HG03520 (cell line): ENCODE measurements around the gene TIAM2.
"Not testable (repeated sequence)": the region's sequence is repeated elsewhere in the genome, so short reads cannot be mapped to it uniquely, and the experiment has no call there.

ENCODE experiments used
- ATAC-seq: cut with Tn5 transposase; IDR thresholded peaks from one replicate; pipeline ENCODE4 v1.9.1; 2021; ENCODE audit warnings: mild to moderate bottlenecking, moderate library complexity; ENCODE audit not compliant: unreplicated experiment

Gene TIAM2

DNA sequence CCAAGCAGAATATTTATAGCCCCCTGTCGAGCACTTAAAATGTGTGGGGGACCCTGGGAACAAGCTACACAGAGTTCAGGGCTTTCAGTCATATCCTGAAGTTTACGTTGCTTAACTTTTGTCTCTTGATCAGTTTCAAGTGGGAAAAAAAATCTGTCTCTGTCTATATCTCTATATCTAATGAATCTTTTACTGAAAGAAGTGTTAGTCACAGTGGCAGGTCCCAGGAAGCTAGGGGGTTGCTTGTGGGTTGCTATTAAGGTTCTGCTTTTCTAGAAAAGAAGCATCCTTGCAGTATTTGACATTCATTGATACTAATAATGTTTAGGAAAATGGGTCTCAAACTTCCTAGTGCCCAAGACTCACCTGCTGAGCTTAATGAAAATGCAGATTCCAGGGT is 192.0 kb downstream of the TIAM2 start:
- ATAC-seq: no peak

DNA sequence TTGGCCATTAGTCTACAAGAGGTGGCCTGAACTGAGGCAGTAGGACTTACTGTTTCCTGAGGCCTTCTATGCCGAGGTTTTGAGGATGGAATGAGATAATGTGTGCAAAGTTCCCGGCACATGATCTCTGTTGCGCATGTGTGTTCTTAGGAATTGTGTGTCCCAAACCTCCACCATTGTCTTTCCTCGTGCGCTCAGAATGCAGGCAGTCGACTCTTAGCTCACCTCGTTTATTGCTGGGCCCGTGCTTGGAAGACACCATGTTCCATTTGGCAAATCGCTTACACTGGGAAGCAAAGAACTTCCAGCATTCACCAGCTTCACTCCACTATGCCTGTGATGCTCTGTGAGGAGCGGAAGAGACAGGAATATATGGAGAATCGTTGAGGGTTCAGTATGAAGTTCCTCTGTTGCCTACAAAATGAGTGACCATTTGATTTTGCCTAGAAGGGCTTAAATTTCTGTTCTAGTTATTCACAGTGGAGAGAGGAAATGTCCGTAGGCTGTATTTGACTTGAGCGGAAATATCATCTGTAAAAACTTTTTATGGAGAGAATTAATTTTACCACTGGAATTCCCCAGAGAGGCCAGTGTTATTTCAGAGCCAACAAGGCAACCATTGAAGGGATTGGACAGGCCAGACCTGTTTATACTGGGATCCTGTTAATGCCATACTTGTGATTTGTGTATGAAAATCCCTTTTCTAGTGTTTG is 193.0 kb downstream of the TIAM2 start:
- ATAC-seq: no peak

DNA sequence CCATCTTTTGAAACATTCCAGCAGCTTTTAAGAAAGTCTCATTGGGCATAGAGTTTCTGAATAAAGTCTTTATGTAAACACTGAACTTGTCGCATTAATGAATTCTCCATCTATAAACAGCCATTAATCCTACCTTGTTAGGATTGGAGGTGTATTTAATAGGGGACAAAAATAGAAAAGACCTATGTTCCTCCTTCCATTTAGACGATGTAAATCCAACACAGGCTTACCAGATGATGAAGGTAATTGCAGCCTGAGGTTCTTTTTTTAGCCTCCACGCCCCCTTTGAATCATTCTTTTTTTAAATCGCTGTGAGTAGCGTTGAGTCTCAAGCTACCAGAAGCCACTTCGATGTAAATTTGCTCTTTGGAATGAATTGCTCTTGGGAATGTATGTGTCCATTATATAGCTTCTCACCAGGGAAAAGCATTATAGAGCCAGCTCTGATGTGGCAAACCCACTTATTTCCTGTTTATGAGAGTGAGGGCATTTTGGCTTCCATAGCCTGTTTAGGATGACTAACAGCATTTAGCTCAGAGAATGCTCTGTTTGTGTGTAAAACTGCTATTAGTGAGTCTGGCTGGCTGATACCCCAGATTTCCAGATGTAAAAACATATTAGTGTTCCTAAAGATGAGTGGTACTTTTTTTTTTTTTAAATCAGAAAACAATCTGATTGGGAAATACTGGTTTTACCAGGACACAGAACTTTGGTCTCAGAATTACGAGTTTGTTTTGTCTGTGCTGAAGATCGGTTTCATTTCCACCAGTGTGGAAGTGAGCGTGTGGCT is 193.8 kb downstream of the TIAM2 start:
- ATAC-seq: no peak

DNA sequence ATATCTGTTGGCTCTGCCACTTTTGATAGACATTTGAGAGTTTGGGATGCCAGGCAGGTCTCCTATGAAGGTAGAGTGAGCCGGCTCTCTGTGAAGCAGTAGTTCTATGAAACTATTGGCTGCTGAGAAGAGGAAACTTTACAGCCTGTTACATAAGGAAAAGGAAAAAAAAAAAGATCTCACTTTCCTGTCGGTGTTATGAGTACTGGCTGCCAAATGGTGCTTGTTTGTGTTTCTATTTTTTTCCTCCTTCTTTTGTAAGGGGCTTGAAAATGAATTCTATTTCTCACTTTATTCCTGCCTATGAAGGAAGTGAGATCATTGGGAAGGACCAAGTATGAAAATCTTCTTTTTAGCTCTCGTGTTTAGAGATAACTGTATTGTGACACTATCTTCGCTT is 195.6 kb downstream of the TIAM2 start:
- no peak for ATAC-seq

DNA sequence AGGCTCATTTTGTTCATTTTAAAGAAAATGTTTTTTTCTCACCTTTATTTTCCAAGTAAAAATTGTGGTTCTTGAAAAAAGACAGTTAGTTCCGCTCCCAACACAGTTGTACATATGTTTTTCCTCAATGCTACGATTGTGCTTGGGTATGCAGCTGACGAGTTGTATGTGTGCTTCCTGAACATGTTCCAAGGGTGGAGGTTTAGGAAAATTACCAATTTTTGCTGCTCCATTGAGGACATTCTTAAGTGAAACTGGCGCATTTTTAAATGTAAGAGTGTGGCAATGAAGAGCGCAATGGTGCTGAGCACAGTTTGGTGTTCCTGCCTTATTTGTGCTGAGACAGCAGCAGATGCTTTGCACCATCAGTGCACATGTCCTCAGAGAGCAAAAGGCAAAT is 198.4 kb downstream of the TIAM2 start:
- ATAC-seq: no peak

DNA sequence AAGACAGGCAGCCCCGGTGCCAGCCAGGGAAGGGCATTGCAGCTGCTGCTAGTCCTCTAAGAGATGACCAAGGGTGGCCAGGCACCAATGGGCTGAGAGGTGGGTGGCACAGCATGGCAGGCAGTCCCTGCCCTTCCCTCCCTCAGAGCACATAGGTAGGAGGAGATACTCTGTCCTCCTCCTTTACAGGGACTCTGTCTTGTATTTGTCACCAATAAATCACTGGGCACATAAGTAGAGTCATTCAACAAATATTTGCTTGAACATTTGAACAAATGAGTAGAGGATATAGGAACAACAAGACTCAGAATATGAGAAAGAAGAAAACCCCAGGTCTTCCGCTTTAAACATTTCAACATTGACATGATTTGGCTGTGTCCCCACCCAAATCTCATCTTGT is 199.3 kb downstream of the TIAM2 start:
- ATAC-seq: no peak

DNA sequence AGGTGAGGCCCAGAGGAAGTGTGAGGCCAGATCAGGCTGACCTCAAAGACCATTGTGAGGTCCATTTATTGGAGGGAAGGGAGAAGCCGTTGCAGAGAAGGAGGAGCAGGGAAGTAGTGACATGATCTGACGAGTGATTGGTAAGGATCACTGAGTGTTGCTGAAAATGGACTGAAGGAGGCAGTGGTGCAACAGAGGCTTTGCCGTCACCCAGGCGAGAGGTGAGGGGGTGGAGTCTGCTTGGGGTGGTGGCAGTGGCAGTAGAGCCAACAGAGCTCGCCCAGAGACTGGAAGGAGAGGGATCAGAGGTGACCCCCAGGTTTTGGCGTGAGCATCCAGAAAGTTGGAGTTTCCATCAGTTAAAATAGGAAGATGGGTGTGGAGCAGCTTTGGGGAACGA is 200.8 kb downstream of the TIAM2 start:
- ATAC-seq: no peak

DNA sequence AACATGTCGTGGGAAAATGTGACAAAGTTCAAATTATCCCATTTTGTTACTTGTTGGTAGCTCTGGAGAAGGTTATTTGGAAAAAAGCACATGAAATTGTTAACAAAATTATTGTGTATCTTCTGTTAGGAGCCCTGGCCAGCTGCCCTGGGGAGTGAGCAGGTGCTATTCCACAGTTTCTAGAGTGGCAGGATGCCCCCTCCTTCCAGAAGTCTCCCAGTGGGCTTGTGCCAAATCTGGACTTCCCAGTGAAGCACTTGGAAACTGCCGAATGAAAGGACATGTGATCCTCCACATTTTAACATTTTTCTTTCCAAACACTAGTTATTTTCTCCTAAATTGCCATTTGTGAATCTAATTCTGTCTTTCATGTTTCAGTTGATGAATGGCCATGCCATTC is 201.8 kb downstream of the TIAM2 start:
- ATAC-seq: no peak

DNA sequence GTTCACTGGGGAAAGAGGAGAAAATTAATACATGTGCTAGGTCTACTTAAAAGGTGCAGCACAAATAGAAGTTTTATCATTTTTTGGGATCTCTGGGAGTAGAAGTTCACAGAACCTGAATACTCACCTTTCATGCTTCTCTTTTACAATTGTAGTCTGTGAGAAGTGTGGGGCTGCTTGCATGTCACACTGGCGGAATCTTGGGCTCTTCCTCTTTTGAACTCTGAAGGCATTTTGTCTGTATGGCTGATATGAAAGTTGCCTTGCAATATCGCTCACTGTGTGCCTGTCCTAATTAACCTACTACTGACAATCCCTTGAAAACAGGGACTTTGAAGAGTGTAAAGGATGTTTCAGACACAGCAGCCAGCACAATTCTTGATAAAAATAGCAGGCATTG is 202.8 kb downstream of the TIAM2 start:
- no peak for ATAC-seq

DNA sequence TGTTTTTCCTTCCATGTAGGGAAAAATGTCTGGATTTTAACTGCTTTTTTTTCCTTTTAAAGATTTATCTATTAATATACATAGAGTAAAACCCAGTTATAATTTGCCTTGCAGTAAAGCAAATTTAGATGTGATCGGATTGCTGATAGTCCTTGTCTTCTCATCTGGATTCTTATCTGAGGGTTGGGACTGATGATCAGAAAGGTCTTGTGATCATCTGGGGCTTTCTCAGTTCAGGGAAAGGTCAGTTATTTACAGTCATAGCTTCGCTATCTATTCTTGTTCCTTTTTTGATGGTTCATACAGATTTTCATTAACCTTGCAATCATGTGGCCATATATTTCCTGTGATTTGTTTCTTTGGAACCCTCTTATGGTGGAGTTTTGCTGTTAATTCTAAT is 204.9 kb downstream of the TIAM2 start:
- ATAC-seq: peak; percentile 68

DNA sequence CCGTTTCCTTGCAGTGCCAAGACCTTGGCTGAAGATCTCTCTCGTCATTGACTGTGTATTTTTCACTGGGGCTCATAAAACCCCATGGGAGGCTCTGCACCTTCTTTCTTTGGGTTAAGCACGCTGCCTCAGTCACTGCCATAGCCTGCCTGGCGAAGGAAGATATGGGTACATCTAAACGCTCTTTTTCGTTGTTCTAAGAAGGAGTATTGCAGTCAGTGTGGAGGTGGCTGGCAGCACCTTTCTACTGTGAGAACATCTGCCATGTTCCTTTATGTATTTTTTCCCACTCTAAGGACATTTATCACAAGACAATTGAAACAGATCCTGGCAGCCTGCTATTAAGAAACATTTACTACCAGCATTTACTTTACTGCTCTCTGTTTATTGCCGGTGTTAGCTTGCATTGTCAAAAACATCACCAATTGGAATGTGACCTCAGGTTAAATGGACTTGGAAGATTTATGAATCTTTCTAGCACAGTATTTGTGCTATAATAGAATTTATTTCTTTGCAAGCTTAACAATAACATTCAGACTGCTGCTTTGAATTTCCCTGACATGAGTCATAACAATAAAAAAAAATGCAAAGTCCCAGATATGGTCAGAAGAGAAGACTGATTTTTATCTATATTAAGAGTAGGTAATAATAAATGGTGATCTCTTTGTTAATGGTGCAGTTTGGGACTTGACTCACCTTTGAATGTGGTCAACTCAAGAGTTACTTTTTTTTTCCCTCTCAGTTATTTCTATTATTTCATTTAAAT is 206.5 kb downstream of the TIAM2 start:
- ATAC-seq: peak; percentile 56

DNA sequence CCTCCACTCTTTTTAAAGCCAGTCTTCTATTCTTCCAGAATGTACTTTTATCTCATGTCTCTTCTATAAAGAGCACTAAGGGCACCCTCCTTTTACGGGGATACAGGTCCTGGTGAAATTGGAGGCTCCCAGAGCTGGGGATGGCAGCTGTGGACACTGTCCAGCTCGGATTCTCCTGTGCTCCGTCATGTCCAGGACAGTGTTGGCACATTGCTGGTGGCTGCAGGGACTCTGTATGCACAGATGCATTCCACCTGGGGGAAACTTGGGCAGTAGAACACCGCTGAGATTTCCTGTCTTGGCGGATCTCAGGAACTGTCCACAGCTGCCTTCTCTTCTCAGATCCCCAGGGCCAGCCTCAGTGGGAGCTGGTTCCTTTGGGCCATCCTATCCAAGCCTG is 212.1 kb downstream of the TIAM2 start:
- no peak for ATAC-seq

DNA sequence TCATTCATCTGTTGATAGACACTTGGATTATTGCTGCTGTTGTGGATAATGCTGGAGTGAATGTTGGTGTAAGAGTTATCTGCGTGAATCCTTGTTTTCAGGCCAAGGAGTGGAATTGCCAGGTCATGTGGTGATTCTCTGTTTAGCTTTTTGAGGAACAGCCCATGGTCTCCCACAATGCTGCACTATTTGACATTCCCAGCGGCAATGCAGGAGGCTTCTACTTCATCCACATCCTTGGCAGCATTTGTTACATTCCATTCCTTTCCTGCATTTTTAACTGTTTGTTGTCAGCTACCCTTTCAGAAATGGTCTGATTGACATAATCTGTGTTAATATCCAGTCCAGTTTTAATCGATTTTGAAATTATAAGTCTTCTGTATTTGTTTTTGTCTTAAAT is 217.0 kb downstream of the TIAM2 start:
- ATAC-seq: no peak

DNA sequence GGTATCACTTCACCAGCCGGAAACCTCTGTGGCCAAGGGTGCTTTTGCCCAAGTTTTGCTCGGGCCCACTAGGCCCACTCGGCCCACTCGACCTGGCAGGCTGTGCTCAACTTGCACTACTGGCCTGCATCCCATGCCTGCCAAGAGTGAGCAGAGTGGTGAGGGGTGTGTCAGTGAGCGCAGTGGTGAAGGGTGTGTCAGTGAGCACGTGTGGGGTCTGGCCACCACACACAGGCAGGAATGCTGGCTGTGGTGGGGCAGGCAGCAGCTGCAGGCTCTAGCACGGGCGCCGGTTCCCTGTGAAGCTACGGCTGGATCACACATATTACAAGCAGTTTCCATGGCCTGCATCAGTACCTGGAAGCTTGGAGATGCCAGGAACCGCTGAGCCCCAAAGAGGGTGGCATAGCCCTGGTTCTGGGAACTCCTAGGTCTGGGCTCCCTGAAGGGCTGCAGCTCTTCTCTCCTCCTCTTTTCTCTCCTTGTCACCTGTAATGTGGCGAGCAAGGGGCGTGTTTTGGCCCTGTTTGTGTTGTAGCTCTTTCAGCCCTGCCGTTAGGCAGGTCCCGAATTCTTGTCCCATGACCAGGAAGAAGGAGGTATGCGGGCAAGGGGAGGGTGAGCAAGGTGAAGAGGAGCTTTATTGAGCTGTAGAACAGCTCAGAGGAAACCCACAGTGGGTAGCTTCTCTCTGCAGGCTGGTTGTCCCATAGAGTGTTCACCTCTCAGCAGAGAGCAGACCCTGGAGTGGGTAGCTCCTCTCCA is 217.7 kb downstream of the TIAM2 start:
- no peak for ATAC-seq

DNA sequence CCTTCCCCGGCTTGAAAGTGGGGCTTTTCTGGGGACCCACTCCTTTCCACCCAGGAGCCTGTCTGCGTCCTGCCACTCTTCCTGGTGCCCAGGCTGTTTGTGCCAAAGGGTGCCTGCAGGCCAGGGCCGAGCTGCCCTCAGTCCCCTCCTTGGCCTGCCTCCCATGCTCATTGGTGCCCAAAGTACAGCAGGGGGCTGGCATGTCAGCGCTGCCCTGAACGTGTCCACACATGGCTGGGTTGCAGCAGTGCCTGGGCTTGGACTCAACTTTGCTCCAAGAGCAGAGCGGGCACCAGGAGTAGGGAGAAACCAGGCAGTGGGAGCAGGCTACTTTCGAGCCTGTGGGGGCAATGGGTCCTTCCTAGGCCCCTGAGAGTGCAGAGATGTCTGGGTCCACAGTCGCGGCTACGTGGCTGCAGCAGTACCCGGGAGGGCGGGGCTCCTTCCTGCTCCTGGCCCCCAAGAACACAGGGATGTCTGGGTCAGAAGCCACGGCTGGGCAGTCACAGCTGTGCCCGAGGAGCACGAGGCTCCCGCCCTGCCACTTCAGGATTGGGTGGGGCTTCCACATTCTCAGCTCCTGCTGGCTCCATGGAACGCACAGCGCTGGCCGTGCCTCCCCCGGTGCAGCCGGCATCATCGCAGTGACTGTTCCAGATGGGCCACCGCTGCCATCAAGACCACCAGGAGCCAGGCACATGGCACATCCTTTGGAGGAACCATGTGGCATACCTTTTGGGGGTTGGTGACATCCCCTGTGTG is 218.7 kb downstream of the TIAM2 start:
- no peak for ATAC-seq

DNA sequence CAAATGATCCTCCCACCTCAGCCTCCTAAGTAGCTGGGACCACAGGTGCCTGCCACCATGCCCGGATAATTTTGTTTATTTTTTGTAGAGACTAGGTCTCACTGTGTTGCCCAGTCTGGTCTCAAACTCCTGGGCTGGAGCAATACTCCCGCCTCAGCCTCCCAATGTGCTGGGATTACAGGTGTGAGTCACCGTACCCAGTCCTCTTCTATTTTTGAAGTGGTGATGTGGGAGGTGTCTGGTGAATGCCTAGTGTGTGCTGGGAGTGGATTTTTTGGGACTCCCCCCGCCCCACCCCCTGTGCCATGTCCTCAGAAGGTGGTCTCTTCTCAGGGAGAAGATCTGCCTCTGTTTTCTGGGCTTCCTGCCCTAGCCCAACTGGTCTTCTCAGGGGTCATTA is 220.8 kb downstream of the TIAM2 start:
- no peak for ATAC-seq

DNA sequence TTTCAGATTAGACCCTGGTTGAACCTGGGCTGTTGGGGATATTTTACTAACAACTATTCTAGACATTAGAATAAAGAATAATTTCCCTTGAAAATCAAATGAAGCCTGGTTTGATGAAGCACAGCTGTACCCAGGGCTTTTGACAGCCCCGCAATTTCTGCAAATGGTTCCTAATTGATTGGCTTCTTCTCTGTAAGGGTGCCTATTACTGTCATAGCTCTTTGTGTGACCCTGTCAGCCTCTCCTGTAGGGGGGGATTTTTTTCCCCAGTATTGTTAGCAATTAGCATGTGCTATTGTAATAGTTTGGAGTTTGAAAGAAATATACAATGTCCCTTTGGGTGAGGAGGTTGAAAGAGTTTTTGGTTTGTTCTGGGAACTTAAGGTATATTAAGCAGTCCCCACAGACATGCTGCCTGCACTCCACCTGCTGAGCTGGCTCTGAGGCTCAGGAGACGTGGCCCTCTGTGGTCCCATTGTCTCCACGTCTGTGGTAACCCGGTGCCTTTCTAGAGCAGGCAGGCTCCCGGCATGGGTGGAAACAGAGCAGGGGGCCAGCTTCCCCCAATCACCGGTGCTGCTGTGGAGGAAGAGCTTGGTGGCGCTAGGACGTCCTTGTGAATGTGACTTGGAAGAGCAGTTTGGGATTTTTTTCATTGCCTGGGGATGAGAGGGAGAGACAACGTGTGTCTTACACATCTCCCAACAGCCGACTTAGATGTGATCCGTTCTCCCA is 221.4 kb downstream of the TIAM2 start:
- no peak for ATAC-seq

DNA sequence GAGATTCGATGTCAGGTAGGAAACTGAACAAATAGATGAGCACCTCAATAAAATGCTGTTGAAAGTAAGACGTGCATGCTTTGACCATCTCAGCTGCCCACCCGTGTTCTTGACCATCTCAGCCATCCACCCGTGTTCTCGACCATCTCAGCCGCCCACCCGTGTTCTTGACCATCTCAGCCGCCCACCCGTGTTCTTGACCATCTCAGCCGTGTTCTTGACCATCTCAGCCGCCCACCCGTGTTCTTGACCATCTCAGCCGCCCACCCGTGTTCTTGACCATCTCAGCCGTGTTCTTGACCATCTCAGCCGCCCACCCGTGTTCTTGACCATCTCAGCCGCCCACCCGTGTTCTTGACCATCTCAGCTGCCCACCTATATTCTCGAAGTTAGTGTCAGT is 223.6 kb downstream of the TIAM2 start:
- not testable (repeated sequence) for ATAC-seq

DNA sequence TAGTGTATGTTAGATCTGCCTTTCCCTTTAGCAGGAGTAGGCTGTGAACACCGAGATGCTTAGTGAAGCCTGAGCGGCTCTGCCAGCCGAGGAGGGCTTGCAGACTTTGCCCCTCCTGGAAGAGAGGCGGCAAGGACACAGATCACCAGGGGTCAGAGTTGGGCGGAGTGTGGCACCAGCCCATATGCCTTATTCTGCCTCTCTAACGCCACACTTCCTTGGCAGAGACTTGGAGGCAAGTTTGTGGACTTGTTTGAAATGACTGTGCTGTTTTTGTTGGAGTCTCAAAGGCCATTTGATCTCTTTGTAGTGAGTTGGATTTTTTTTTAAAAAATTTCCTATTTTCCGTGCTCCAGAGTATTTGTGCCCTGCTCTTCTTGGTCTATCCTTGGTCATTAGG is 224.2 kb downstream of the TIAM2 start:
- ATAC-seq: no peak

DNA sequence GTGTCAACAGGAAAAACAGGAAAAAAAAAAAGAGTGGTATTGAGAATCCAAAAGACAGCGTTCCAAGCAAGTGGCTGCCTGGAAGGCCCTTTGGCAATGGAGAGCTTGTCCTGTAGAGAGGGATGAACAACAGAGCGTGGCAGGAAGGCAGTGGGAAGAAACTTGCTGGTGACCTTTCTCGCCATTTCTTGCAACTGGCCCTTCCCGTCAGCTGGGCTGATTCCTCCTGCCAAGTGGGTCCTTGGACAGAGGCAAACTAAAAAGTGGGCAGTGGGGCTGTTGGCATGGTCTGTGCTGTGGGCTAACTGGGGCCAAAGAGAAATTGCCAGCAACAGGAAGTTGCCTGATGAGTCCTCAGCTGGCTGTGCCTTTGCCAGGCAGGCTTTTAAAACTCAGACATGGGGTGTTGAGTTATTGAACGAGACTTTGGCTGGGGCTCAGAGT is 224.8 kb downstream of the TIAM2 start:
- ATAC-seq: no peak
